ENCODE data around the gene COL11A1.
"Not testable (repeated sequence)": the region's sequence is repeated elsewhere in the genome, so short reads cannot be mapped to it uniquely, and the experiment has no call there.

The COL11A1 gene

GRCh38 chr1:102836991-102837390 is 271.3 kb downstream of the COL11A1 start:
- no peak for DNase-seq (ENCODE audit: low read depth)

GRCh38 chr1:102834688-102835320 is 273.5 kb downstream of the COL11A1 start:
- no peak for DNase-seq (ENCODE audit: low read depth)

GRCh38 chr1:102833151-102833550 is 275.2 kb downstream of the COL11A1 start:
- no peak for DNase-seq (ENCODE audit: low read depth)

GRCh38 chr1:102826706-102827105 is 281.6 kb downstream of the COL11A1 start:
- DNase-seq (ENCODE audit: low read depth), result not testable (repeated sequence)

Data from activated T-cell treated with anti-CD3 and anti-CD28 coated beads for 1 hour (primary cell).